WTC11 (cell line): ENCODE results near the gene PTPN1.

Source experiments
- CTCF ChIP-seq: fragments of 200-600 bp; IDR thresholded peaks from 2 replicates; pipeline ENCODE4 v1.8.0; 2022; ENCODE audit warnings: antibody characterized with exemption
- NR2C2 ChIP-seq: sonication (generic); formaldehyde crosslinking; IDR thresholded peaks from 2 replicates; pipeline ENCODE4 v1.8.0; 2022; ENCODE audit warnings: mild to moderate bottlenecking, missing genetic modification reagents
- TF ChIP-seq, protein P1 (sequence below): sonication (generic); formaldehyde crosslinking; IDR thresholded peaks from 2 replicates; pipeline ENCODE4 v1.8.1; 2022; ENCODE audit warnings: low read depth, mild to moderate bottlenecking, moderate library complexity, missing genetic modification reagents, borderline replicate concordance

DNA sequence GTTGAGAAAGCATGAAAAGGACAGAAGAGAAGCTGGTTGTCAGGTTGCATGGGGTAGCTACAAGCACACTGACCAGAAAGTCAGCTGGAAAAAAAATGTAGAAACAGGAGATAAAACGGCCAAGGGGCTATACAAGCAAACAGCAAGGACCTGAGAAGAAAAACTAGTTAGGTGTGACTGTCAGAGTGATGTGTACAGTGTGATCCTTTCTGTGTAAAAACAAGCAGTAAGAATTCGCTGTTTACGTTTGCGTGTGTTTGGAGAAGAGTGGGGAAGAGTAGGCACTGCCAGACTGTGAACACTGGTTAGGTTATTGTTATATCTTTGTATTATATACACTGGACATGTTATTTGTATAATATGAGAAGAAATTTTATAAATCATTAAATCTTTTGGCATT, 28.1 kb downstream of the PTPN1 start:
- TF ChIP-seq, protein P1, sequence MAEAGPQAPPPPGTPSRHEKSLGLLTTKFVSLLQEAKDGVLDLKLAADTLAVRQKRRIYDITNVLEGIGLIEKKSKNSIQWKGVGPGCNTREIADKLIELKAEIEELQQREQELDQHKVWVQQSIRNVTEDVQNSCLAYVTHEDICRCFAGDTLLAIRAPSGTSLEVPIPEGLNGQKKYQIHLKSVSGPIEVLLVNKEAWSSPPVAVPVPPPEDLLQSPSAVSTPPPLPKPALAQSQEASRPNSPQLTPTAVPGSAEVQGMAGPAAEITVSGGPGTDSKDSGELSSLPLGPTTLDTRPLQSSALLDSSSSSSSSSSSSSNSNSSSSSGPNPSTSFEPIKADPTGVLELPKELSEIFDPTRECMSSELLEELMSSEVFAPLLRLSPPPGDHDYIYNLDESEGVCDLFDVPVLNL (CRISPR knock-in tag): no peak
- TF ChIP-seq NR2C2 (CRISPR knock-in tag) (no peak), CTCF (no peak)
